Stimulated activated CD4-positive, alpha-beta T cell treated with anti-CD3 and anti-CD28 coated beads, Interleukin-2, amount 100 ng/mL, for 24 hours (primary cell): ENCODE data around the gene GALNT10.

Experiments
- DNase-seq, 2 donors: peaks; one replicate each; pipeline ENCODE4 v3.0.0-alpha.2; 2020

Gene GALNT10

GRCh38 chr5:154329062-154329461 is 138.5 kb downstream of the GALNT10 start:
- no peak for DNase-seq

GRCh38 chr5:154329519-154330040 is 139.0 kb downstream of the GALNT10 start:
- DNase-seq: no peak

DNA sequence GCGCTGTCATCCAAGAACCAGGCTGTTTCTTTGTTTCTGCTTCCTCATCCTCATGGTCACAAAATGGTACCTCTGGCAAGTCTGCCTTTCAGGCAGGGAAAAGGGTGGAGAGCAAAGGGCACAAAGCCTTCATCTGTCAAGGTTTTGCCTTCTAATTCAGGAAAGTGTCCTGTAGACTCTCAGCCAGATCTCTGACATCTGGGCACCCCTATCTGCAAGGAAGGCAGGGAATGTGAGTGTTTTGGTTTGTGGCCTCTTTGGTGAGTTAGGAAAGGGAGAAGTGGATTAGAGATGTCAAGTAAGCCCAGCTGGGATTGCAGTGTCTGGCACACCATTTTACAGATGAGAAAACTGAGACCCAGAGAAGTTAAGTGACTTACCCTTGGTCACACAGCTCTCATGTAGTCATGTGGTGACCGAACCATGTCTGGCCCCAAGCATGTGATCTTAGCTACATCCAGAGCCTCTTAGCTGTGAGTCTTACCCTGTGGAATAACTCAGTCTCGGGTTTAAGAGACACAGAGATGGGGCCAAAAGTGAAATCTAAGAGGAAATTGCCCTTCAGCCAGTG is 139.6 kb downstream of the GALNT10 start:
- no peak for DNase-seq

DNA sequence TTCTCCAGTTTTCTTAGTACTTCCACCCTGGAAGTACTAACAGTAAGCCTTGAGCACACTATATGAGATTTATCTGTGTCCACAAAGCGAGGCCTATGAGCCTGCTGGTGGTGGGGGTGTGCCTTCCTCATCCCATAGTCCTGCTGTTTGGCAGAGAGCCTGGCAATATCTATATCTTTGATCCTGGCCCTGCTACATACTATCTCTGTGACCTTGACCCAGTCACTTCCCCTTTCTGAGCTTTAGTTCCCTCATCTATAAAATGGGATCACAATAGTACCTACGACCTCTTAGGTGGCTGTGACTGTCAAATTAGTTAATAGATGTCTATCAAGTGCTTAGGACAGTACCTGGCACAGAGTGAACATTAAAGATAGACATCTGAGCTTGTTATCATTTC is 140.7 kb downstream of the GALNT10 start:
- DNase-seq: no peak

DNA sequence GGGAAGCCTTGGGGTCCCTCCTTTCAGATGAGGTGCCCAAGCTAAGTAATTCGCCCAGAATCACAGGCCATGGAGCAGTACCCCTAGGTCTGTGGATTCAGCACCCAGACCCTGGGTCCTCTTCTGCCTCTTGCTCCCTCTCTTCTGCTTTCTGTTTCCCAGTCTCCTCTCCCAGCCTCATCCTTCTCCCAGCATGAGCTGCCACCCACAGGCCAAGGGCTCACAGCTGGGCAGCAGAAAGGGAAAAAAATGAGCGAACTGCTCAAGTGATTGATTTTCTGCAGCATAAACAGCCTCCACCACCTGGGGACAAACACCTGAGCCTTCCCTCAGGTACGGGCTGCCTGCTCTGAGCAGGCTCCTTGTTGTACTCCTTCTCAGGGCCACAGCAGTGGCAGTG is 141.4 kb downstream of the GALNT10 start:
- DNase-seq: no peak

DNA sequence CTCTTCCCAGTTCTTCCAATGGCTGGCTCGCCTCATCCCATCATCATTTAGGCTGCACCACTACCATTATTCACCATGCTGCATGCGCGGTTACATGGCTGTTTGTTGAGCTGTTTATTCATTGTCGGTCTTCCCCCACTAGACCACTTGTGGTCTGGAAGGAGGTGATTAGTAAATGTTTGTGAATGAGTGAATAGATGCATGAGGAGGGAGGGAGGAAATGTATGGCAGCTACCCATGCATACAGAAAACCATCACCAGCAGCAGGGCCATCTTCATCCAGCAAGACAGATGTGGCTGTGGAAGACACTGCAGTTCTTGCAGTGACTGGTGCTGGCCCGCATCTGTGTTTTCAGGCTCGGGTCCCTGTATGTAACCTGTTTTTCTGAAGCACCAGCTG is 141.9 kb downstream of the GALNT10 start:
- DNase-seq: no peak

DNA sequence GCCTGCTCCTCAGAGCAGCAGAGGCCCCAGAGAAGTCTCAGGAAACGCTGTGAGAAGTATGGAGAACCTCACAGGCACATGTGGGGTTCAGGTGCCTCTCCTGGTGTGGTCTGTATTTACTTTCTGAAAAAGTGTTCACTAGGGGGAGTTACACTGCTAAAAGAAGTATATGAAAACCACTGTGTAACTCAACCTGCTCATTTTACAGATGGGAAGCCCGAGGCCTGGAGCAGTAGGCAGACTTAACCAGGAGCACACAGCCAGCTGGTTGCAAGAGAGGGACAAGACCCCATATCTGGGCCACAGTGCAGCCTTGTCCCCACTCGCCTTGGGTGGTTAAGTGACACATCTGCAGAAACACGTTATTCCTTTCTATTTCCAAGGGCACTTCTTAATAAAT is 142.5 kb downstream of the GALNT10 start:
- DNase-seq: no peak

DNA sequence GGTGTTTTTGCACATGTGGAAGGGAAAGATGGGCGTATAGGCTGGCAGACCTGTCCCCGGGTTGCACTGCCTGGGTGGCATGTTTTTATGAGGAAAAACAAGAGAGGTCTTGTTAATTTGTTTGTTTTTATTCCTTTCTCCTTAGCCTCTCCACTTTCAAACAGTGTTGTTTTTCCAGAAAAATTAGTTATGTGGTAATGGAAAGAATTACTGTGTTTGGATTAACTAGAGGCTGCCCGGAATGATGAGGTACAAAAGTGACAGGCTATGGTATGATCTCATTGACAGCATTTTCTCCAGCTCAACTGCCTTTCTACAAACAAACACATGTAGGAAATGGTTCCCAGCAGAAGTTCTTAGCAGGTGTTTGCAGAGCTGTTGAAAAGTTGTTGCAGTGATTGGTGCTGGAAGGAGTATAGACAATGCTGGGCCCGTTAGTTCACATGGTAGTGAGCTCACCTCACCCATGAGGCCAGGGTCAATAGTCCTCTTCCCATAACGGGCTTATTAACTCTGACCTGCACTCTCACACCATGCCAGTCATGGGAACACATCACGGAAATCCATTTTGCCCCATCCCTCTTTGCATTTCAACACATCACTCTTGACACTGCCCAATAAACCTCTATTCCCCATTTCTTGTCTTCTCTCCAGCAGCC is 144.0 kb downstream of the GALNT10 start:
- no peak for DNase-seq

DNA sequence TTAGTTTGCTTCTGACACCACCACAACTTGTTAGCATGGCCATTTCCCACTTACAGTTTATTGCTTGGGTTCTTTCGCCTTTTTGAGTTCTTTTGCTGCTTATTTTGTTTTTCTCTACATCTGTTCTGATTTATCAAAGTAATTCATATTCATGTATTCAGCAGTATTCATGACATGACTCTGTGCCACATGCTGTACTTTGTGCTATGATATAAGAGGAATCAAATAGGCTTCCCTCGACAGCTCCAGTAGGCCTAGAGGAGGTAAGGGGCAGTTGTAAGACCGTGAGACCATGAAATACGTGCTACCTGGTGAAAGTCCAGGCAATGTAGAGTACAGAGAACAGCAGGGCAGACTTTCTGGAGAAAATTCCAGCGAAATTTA is 144.5 kb downstream of the GALNT10 start:
- DNase-seq: no peak

GRCh38 chr5:154341620-154342019 is 151.1 kb downstream of the GALNT10 start:
- DNase-seq: no peak

- no peak for DNase-seq
Measured at GRCh38 chr5:154342211-154342610, 151.7 kb downstream of the GALNT10 start.

- DNase-seq: no peak
Measured at GRCh38 chr5:154342963-154343362, 152.4 kb downstream of the GALNT10 start.

DNA sequence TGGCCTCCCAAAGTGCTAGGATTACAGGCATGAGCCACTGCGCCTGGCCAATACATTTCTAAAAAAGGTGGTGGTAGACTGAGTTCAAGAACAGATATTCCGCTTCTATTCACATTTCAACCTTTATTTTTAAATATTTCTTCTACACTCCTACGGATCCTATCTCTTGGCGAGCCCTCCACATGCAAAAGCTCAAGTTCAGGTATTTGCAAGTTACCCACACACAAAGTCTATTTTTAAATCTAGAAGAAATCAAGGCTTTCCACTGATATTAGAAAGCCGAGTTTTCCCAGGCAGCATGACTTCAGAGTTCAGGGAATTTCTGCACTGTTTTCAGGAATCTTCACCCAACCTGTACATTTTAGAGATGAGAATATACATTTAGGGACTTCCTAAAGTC is 153.9 kb downstream of the GALNT10 start:
- DNase-seq: no peak

DNA sequence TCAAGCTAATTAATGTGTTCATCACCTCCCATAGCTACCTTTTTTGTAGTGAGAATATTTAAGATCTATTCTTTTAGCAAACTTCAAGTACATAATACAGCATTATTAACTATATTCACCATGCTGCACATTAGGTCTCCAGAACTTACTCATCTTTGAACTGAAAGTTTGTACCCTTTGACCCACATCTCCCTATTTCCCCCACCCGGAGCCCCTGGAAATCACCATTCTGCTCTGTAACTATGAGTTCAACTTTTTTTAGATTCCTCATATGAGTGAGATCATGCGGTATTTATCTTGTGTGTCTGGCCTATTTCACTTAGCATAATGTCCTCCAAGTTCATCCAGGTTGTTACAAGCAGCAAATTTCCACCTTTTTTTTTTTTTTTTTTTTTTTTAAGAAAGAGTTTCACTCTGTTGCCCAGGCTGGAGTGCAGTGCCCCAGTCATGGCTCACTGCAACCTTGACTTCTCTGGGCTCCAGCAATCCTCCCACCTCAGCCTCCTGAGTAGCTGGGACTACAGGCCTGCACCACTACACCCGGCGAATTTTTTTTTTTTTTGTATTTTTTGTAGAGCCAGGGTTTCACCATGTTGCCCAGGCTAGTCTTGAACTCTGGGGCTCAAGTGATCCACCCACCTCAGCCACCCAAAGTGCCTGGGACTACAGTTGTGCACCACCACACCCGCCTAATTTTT is 154.9 kb downstream of the GALNT10 start:
- DNase-seq: no peak

DNA sequence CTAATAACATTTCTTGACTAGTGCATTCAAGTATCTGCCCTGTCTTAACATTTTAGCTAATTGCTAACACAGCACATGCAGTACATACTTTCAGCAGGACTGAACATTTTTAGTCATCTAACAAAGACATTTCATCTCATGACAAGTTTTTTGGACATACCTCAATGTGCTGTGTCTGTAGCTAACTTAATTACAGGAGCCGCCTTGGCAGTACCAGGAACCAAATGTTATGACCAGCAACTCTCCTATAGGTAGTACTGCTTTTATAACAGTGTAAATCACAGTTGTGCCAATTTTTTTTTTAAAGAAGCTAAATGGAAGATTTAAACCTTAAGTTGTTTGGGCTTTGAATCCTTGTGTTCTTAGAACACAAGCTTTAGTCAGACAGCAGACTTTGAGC is 155.9 kb downstream of the GALNT10 start:
- DNase-seq: no peak

DNA sequence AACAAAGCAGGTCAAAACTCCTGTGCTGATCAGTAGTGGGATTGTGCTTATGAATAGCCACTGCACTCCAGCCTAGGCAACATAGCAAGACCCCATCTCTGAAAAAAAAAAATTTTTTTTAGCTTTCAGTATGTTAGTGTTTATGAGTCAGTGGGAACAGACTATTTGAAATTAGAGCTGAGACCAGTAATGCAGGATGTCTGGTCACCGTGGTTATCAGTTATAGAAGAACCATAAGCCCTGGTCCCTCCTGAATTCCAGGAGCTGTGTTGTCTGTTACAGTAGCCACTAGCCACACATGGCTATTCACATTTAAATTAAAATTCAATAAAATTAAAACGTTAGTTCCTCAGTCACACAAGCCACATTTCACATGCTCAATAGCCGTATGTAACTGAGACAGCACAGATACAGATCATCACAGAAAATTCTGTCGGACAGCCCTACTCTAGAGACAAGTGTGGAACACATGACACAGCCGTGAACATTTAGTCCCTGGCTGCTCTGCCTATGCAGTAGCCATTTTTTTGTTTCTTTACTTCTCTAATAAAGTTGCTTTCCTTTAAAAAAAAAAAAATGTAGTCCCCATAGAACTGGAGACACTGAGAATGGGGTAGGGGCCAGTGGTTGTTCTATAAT is 159.2 kb downstream of the GALNT10 start:
- DNase-seq: no peak

GRCh38 chr5:154351141-154351540 is 160.6 kb downstream of the GALNT10 start:
- no peak for DNase-seq

GRCh38 chr5:154351566-154351965 is 161.0 kb downstream of the GALNT10 start:
- DNase-seq: no peak

DNA sequence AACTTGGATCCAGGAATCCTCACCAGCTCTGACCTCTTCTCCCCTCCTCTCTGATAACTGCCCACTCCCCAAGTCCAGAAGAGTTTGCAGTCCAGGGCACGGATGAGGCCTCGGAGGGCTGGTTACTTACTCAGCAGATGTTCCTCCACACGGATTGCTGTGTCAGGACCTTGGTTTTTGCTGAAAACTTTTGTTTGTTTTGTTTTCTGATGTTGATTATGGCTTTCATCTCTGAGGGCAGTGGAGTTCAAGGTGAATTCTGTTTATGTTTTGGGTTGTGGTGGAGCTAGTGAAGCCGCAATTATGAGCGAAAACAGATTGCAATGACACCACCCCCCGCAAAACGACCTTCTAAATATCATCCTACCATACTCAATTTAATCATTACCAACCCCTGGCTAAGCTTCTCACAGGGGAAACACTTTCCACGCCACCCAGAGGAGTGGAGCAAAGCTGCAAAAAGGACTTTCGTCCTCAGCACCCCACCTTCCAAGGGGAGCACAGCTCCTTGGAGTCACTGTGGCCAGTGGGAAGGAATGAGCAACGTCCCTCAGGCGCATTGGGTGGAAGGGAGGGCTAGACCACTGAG is 162.5 kb downstream of the GALNT10 start:
- DNase-seq: no peak

- no peak for DNase-seq
Measured at GRCh38 chr5:154355129-154355611, 164.6 kb downstream of the GALNT10 start.

DNA sequence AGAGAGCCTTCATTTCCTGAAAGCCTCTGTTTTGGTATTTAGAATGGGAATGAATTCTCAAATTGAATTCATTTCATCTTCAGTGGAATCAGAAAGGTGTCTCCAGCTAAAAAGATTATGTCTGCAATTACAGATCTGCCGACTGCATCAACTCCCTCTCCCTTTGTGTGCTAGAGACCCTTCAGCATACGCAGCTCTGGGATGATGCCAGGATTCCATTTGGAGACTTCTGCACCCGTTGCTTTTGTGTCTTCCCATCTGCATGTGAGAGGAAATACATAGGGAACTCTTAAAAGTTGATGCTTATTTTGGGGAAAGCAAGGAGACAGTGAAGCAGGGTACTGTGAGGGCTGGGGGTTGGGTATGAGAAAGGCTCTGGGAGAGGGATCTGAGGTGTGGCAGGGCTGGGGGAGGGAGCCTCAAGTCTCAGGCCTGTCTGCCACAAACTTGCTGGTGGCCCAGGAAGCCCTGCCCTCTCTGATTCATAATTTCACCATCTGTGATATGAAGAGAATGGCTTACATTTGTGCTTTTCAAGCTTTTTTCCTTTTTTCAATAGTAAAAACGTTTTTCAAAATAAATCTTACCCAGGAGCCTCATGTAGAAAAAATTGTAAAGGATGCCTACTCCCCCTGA is 165.6 kb downstream of the GALNT10 start:
- no peak for DNase-seq

- DNase-seq: no peak
Measured at GRCh38 chr5:154356958-154357357, 166.4 kb downstream of the GALNT10 start.
